Measurements from ENCODE around the gene NPAS3. TPM values are rescaled to one million over a fixed set of nuclear protein-coding genes. Genes with fewer than 3 reads are reported as not detected.

NPAS3 gene
- total RNA-seq, 1 donor, result 0.86 TPM

DNA sequence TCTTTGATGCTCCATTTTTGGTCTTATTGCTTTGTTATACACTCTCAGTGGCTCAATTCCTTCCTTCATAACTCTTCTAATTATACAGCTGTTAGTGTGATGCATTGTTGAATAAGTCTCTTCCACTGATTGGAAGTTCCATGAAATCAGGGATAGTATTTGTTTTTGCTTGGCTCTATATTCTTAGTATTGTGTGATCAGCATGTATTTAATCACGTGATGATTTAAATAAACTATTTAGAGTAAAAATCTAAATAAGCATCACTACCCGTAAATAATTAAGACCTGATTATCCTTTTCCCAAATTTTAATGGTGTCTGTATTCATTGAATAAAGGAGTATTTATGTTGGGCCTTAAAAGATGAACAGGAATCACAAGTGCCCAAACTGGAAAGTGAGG, 355.7 kb downstream of the NPAS3 start:
- no peak overlapping the region for H3K4me3 ChIP-seq (ENCODE audit: low read depth, low read length)
- TF ChIP-seq, protein P1, sequence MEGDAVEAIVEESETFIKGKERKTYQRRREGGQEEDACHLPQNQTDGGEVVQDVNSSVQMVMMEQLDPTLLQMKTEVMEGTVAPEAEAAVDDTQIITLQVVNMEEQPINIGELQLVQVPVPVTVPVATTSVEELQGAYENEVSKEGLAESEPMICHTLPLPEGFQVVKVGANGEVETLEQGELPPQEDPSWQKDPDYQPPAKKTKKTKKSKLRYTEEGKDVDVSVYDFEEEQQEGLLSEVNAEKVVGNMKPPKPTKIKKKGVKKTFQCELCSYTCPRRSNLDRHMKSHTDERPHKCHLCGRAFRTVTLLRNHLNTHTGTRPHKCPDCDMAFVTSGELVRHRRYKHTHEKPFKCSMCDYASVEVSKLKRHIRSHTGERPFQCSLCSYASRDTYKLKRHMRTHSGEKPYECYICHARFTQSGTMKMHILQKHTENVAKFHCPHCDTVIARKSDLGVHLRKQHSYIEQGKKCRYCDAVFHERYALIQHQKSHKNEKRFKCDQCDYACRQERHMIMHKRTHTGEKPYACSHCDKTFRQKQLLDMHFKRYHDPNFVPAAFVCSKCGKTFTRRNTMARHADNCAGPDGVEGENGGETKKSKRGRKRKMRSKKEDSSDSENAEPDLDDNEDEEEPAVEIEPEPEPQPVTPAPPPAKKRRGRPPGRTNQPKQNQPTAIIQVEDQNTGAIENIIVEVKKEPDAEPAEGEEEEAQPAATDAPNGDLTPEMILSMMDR (IDR thresholded peaks at IDR 0.05; ENCODE audit: insufficient read depth, low read depth, low read length), result no peak
- DNase-seq (ENCODE audit: low read depth), result no peak

- TF ChIP-seq, protein P1 (IDR thresholded peaks at IDR 0.05; ENCODE audit: insufficient read depth, low read depth, low read length), result no peak
- DNase-seq (ENCODE audit: low read depth), result no peak
- no peak overlapping the region for H3K4me3 ChIP-seq (ENCODE audit: low read depth, low read length)
Measured at GRCh38 chr14:33297565-33297964, 358.9 kb downstream of the NPAS3 start.

DNA sequence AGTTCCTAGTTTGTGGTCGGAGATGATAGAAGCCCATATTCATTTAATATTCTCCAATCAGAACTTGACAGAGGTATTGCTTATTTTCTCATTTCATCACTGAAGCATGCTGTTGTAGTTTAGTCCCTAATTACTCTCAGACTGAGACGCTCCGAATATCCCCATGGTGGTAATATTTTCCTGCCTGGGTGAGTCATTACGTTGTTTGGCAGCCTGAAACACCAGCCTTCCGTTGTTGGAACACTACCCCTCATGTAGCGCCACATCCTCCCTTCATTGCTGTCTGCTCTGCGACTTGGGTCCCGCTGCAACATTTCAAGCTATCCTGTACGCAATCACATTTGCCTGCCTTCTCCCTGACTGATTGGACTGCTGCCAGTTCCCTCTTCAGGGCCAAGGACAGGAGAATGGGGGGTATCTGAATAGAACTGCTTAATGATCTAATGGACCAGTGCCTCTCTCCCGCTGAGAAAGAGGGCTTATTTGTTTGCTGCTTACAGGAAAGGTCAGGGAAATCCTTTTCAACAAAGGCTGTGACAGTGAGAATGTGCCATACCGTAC, 369.1 kb downstream of the NPAS3 start:
- TF ChIP-seq, protein P1 (IDR thresholded peaks at IDR 0.05; ENCODE audit: insufficient read depth, low read depth, low read length), result no peak
- H3K4me3 ChIP-seq (ENCODE audit: low read depth, low read length), result no peak overlapping the region
- peak; percentile 14 for DNase-seq (ENCODE audit: low read depth)

GRCh38 chr14:33309106-33309505, 370.4 kb downstream of the NPAS3 start:
- no peak for DNase-seq (ENCODE audit: low read depth)
- H3K4me3 ChIP-seq (ENCODE audit: low read depth, low read length), result no peak overlapping the region
- TF ChIP-seq, protein P1 (IDR thresholded peaks at IDR 0.05; ENCODE audit: insufficient read depth, low read depth, low read length), result no peak

GRCh38 chr14:33315217-33315616, 376.5 kb downstream of the NPAS3 start:
- TF ChIP-seq, protein P1 (IDR thresholded peaks at IDR 0.05; ENCODE audit: insufficient read depth, low read depth, low read length), result no peak
- DNase-seq (ENCODE audit: low read depth), result no peak
- H3K4me3 ChIP-seq (ENCODE audit: low read depth, low read length), result no peak overlapping the region

- H3K4me3 ChIP-seq (ENCODE audit: low read depth, low read length), result no peak overlapping the region
- DNase-seq (ENCODE audit: low read depth), result no peak
- TF ChIP-seq, protein P1 (IDR thresholded peaks at IDR 0.05; ENCODE audit: insufficient read depth, low read depth, low read length), result no peak
Measured at GRCh38 chr14:33315721-33316120, 377.0 kb downstream of the NPAS3 start.

GRCh38 chr14:33317675-33318074, 379.0 kb downstream of the NPAS3 start:
- TF ChIP-seq, protein P1 (IDR thresholded peaks at IDR 0.05; ENCODE audit: insufficient read depth, low read depth, low read length), result no peak
- H3K4me3 ChIP-seq (ENCODE audit: low read depth, low read length), result no peak overlapping the region

More at GRCh38 chr14:33317675-33318074, 379.0 kb downstream of the NPAS3 start:
- DNase-seq (ENCODE audit: low read depth), result no peak

Measured in fibroblast of villous mesenchyme (primary cell).